HuH-7.5 (cell line): ENCODE measurements around the gene TENM3.

Experiments
- DNase-seq: peaks from one replicate; pipeline ENCODE4 v3.0.0; 2011; ENCODE audit warnings: low spot score

The TENM3 gene

DNA sequence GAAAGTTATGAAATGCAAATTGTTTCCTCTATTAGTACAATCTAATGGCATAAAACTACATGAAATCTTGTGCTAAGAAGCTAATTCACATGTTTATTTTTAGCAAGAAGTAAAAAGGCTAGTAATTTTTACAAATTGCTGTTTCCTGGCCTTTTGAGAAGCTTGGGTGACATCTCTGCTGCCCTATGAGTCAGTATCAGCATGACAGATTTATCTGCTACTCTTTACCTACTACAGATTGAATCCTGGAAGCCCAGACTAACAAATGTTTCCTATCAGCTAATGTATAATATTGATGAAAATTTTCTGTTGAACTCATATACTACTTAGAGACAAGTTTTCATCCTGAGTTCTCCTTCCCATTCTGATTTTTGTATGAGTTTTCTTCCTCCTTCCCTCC, 441.6 kb downstream of the TENM3 start:
- DNase-seq = no peak

DNA sequence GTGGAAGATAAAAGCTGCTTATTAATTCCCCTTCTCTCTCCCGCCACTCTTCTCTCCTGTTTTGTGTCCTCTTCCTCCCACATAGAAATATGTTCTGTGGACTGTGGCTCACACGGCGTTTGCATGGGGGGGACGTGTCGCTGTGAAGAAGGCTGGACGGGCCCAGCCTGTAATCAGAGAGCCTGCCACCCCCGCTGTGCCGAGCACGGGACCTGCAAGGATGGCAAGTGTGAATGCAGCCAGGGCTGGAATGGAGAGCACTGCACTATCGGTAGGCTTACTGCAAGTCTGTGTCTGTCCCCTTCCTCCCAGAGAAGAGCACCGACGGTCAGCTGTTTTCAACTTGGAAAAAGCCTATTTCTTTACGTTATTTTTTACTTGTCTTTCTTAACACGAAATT, 444.9 kb downstream of the TENM3 start:
- DNase-seq = no peak

DNA sequence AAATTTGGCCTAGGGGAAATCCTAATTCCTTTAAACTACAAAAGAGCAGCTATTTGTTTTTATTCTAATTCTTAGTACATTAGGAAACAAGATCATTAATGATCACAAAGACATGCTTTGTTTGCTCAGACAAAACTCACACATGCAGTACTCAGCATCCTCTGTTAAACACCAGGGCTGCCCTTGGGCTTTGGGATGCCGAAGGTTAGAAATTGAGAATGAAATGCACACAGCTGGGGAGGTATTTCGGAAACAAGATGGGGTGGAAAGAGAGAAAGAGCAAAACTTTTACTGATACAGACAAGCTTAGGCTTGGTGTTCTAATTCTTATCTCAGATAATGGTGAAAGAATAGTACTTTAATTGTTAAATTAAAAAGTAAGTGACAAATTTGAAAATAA, 451.3 kb downstream of the TENM3 start:
- no peak for DNase-seq

DNA sequence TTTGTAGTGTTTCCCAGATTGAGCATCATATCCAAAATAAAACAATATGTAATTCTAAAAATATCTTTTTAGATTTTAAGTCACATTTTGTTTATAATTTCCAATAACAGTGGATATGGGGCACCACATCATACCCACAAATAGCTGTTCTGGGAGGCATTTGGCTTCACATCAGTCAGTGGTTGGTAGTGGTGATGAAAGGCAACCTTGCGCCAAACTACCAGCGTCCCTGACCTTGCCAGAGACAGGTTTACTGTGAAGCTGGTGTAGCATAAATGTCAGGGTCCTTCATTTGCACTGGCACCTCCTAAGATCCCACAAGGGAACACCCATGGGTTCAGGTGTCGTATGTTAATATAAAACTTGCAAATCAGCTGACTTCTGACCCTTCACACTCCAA, 451.8 kb downstream of the TENM3 start:
- no peak for DNase-seq

DNA sequence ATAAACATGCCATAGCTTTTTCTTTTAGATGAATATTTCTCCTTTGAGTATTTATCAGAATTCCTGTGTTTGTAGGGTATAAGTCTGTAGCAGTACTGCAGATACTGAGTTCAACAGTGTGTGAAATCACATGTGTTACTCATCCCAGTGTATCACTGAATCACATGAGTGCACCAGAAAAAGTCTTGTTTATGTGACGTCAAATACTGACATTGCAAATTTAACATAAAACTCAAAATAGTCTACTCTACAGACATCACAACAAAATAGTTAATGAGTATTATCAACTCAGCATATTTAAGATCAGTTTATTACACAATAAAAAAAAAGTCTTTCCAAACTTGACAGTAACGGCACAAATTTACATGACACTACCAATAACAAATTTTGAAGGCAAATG, 452.6 kb downstream of the TENM3 start:
- DNase-seq = no peak

DNA sequence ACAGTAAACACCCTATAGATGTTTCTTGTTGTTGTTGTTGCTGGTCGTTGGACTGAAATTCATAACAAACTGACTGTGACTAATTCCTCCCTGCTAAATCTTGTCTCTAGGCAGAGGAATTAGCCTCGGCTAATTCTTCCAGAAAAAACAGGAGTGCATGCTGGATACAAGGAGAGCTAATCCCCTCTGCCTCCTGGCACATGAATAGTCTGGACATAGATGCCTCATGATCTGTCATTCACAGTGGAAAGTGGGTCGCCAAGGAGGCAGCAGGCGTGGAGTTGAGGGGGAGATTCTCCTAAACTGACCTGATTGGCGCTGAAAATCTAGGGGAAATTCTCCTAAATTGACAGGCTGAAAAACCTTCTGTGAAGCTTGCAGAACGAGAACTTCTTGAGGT, 453.9 kb downstream of the TENM3 start:
- no peak for DNase-seq

DNA sequence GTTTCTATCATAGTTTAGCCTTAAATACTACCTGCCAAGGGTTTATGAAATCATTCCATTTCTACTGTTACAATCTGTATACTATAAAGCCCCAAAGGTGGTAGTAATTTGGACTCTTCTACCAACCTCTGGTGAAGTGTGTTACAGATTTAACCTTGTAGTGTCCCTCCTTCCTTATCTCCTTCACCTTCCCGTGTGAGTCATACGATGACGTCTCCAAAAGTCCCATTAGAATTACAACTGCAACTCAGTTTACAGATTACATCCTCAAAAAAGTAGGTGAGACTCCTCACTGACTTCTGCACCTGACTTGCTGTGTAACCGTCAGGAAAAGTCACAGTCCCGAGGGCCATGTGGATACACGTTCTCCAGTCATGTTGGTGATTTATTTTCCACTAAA, 455.0 kb downstream of the TENM3 start:
- no peak for DNase-seq

DNA sequence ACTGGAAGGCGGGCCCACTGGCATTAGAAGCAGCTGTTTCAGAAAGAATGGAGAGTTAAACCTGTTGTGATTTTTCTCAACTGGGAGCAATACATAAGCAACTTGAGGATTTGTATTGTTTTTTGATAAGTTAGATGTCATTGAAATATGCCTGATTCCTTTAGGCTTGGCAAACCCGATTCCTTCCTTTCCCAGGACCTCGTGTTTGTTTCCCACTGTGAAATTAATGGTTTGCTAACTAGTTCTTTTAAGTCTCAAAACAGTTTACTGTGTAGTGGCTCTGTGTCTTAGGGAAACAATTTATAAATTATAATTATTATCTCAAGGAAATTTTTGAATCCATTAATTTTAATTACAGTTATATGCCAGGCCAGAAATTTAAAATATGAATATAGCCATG, 456.0 kb downstream of the TENM3 start:
- no peak for DNase-seq

DNA sequence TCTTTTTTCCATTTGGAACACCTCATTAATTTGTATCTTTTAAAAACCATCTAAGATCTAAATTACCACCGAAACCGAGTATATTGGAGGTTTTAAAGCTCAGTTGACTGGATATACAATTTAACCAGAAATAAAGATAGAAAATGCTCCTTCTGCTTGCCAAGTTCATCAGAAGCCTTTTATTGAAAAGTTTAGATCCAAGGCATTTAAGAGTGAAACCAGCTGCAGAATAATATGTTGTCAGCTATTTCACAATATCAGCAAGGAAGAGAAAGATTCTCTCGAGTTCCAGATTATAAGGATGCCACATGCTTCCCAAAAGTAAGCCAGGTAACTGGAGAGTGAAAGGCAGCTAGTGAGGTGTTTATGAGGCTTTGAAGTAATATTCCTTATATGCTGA, 456.6 kb downstream of the TENM3 start:
- no peak for DNase-seq

DNA sequence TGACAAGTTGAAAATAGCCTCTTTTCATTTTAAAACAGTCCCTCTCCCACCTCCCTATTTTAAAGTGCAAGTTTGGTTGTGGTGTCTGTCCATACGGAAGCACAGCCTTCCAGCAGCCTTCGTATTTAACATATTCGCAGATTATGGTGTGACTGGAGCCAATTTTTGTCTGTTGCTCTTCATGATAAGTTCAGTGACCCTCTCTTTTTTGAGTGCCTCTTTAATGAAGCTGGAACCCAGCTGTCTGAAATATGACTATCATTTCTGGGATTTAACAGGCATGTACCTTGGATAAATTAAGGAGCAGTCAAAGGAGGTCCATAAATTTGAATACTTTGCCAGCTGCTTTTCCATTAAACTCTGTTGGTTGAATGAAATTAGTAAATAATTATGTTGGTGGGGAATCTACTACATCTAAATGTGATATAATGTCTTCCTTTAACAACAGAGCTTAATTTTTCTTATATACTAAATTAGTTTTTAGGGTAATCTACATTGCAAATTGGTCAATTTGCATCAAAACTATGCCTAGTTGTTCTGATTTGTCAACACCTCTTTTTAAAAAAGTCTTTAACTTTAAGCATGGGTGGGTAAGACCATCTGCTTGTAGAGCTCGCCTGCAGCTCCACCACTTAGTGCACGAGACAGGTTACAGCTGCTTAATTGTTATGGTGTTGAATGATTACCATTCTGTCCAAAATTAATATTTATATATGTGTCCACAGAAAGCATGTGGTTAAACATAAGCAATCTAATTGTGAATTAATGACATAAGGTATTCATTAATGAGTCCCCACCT, 457.4 kb downstream of the TENM3 start:
- no peak for DNase-seq

DNA sequence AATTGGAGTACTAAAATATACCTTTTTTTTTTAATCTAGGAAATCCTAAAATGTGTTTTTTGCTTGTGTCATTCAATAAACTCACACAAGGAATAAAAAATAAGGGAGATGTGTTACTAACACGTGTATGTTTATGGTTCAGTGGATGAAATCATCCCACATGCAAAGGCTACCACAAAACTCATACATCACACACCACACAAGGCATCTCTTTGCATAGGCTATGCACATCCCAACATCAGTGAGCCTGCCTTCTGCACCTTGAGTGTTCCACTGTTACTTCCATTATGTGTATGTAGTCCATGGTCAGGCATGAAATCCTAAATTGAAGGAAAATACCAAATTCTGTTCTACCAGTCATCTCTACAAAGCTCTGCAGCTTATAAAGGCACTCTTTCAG, 460.9 kb downstream of the TENM3 start:
- DNase-seq = no peak

DNA sequence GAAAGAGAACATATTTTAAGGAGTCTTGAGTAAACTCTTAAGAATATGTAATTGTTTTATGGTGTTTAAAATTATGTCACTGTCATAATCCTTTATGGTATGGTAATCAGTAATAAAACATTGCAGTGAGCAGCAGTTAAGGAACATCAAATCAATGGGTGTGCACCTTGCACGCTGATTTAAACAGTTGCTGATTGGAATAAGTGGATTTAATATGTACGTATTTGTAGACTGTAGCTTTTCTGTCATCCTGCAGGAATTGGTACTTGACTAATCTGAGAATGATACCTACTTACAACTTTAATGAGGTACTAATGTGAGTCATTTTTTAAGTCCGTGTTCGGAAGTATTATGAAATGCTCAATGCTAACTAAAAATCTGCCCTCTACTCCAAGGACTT, 461.7 kb downstream of the TENM3 start:
- no peak for DNase-seq

DNA sequence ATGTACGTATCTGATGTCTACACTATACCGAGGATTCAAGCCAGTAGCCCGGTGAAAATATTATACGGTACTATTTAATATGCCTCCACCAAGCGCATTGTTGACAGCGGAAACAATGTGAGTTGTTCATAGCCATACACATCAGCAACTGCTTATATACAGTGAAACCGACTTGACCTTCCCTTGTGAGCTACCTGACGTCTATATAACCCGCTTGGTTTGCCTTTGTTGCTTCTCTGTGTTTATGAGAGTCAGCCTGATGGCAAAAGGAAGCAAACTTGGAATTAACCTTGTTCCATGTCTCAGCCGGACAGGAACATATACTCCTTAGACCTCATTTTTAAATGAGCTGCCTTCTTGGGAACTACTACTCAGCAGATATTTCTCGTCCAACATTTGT, 462.2 kb downstream of the TENM3 start:
- no peak for DNase-seq

DNA sequence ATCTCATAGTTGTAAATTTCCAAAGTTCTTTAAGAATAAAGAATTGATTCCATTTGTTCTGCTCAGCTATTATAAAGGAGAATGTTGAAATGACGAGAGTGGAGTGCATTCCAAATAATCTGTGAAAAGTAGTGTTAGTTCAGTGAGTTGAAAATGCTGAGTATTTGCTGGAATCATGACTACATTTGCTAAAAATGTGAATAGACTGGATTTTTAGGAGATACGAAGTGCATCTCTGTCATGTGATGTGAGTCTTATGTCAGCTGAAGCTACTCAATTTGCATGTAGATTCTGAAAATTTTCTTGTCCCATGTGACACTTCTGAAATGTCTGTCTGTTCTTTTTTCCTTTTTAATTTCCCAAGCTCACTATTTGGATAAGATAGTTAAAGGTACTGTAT, 468.0 kb downstream of the TENM3 start:
- DNase-seq = no peak

DNA sequence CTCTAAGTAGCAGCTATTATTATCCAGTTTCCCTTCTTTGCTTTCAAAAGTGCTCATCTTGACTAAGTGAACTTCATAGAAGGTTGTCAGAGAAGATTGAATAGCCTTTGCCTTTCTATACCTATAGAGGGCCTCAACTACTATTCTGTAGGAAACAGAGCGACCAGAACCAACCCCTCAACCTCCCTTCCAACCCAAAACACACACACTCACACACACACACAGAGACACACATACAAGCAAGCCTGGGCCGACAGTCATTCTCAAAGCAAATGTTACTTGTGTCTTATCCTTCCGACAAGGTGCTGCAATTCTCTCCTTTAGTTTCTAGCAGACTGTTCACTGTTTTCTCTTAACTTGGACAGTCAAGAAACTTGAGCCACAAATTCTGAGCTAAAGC, 472.3 kb downstream of the TENM3 start:
- DNase-seq = no peak

DNA sequence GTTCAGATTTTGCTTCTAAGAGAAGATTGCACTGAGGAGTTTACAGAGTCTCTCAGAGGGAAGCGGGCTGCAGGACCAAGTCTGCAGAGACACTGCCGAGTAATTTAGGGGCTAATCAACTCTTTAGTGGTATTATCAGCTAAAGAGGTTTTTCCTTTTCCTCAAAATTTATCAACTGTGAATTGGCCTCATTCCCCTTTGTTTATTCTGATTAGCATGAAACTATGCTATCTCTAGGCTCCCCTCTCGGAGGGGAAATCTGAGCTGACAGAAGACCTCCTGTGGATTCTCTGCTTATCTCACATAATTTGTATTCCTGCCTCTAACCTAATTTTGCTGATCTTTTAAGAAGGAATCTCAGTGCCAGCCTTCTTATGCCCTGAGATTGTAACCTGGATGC, 473.0 kb downstream of the TENM3 start:
- DNase-seq = no peak

DNA sequence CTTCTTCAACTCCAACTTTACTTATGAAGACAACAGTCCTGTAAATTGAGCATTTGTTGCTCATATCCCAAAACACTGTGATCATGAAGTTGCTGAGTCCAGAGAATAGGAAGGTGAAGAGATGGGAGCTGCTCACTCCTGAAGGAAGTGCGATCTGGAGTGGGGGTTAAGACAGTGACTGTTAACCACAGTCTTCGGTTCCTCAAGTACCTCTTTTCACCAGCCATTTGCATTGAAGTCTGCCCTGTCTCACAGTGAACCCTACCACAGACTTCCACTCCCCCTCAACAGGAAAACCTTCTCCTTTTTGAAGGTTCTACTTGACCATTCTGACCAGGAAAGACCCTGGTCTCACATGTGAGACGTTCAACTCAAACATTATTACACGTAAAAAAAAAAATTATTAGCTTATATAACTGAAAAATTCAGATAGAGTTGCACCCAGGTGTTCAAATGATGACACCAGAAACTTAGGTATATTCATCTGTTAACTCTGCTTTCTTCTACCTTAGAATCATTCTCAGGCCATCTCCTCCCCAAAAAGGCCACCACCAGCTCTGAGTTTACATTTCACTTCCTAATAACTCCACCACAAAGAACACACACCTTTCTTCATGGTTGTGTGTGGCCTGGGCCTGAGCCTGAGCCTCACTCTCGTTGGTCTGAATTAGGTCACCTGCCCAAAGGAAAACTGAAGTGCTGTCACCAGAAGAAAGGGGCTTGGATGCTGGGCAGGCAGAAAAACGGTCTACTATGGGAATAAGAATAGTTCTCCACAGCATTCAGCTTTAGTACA, 474.8 kb downstream of the TENM3 start:
- no peak for DNase-seq

DNA sequence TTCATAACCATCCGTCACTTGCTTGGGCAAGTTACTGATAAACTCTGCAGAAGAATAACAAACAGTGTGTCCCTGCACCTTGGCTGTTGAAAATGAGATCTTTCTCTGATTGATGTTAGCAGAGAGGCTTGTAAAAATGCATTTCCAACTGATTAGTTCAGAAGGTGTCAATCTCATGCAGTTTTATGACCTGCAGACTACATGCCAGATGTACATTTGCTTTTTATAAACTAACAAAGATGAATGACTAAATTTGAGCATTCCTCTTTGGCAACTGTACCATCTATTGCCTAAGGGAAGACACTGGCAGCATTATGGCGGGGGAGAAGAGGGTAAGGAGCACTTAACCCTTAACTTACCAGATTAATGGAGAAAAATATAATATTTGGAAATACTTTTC, 481.2 kb downstream of the TENM3 start:
- no peak for DNase-seq

DNA sequence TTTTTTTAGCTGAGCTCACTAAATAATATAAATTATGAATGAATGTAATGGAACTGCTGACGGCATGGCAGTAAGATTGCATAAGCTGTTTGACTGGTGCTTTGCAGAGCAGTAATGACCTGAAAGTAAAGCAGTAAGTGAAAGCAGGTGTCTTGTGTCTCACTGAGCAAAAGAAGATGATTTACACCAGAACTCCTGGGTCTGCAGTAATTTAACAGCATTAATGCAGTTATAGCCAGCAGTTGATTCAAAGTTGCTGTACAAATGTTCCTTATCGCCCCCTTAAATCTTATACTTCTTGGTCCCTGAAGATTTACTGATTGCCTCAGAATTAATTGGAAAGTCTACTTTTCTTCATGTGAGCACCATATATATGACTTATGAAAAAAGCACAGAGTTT, 486.3 kb downstream of the TENM3 start:
- DNase-seq = no peak

DNA sequence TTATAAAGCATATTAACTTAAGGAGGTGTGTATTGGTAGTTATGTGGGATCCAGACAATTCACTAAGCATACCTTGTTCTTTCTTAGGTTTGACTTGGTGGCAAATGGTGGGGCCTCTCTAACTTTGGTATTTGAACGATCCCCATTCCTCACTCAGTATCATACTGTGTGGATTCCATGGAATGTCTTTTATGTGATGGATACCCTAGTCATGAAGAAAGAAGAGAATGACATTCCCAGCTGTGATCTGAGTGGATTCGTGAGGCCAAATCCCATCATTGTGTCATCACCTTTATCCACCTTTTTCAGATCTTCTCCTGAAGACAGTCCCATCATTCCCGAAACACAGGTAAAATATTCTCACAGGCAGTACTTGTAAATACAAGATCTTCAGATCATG, 487.6 kb downstream of the TENM3 start:
- DNase-seq = no peak

DNA sequence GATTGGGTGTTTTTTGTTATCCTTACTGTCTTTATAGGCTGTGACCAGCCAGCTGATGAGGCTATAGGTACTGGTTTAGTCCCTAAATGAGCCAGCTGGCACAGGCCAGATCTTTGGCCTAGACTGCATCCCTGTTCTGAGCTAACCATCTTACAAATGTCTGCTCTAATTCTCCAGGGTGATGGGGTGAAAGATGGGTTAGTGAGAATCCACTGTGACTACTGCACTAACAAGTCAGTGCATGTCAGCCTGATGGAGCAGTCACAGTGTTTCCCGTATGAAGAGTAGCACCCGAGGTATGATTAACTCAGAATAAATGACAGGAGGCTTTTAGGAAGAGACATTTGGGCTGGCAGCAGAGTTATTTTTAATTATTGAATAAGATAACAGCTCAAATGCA, 493.0 kb downstream of the TENM3 start:
- no peak for DNase-seq

DNA sequence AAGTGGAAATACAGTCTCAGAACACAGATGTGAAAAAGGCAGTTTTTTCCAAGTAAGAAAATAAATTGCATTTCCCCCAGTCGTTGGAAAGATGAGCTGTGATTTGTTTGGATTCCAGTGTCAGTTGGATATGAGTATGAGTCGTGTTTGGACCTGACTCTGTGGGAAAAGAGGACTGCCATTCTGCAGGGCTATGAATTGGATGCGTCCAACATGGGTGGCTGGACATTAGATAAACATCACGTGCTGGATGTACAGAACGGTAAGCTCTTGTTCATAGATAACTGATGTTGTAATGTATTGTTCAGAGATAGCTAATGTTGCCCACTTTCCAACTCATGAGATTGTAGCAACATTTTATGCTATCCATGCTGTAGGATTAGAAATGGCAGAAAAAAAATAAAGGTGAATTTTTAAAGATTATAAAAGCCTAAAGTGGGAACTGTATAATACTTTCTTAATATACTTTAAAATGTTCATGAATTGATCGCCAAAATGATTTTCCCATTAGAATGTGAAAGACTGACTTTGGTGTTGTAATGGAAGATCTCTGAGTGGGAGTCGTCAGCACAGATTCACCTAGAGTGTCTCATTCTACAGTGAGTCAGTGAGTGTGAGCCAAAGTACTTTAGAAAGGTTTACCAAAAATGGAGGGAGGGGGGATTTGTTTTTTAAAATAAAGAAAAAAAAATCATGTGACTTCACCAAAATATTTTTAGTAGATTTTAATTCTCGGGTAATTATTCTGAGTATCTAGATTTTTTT, 495.3 kb downstream of the TENM3 start:
- DNase-seq = no peak

DNA sequence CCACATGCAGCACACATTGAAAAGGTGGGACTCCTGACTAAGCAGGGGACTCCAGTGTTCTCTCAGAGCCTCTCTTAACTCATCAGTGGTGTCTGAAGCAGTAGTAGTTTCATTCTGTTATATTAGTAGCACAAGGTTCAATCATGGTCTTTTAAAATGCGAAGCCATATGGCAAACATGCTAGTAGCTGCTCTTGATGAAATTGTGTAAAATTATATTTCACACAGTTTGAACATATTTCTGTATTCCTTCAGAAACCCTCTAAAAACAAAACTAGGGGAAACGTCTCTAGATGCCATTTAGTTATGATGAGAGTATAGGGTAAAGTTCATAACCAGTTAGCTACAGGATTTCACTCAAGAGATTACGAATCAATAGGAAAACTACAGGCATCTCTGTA, 497.1 kb downstream of the TENM3 start:
- no peak for DNase-seq
